IPS-18a (cell line): ENCODE data around the gene LANCL2.

ENCODE experiments used
- H3K27ac ChIP-seq: one replicate; pipeline ENCODE4 v1.5.1; 2013; ENCODE audit warnings: low read length
- H3K27me3 ChIP-seq: one replicate; pipeline ENCODE4 v1.6.1; 2013; ENCODE audit warnings: mild to moderate bottlenecking, low read length; ENCODE audit not compliant: control insufficient read depth, insufficient read depth
- H3K36me3 ChIP-seq: one replicate; pipeline ENCODE4 v1.6.1; 2013; ENCODE audit warnings: low read depth, low read length; ENCODE audit not compliant: control insufficient read depth
- H3K4me1 ChIP-seq: one replicate; pipeline ENCODE4 v1.6.1; 2013; ENCODE audit warnings: low read depth, low read length; ENCODE audit not compliant: control insufficient read depth
- H3K4me3 ChIP-seq: one replicate; pipeline ENCODE4 v1.5.1; 2013; ENCODE audit warnings: low read length
- H3K9ac ChIP-seq: one replicate; pipeline ENCODE4 v1.6.1; 2013; ENCODE audit warnings: mild to moderate bottlenecking, low read length, moderate library complexity
- H3K9me3 ChIP-seq: one replicate; pipeline ENCODE4 v1.6.1; 2013; ENCODE audit warnings: low read depth, low read length; ENCODE audit not compliant: control insufficient read depth

LANCL2 gene

DNA sequence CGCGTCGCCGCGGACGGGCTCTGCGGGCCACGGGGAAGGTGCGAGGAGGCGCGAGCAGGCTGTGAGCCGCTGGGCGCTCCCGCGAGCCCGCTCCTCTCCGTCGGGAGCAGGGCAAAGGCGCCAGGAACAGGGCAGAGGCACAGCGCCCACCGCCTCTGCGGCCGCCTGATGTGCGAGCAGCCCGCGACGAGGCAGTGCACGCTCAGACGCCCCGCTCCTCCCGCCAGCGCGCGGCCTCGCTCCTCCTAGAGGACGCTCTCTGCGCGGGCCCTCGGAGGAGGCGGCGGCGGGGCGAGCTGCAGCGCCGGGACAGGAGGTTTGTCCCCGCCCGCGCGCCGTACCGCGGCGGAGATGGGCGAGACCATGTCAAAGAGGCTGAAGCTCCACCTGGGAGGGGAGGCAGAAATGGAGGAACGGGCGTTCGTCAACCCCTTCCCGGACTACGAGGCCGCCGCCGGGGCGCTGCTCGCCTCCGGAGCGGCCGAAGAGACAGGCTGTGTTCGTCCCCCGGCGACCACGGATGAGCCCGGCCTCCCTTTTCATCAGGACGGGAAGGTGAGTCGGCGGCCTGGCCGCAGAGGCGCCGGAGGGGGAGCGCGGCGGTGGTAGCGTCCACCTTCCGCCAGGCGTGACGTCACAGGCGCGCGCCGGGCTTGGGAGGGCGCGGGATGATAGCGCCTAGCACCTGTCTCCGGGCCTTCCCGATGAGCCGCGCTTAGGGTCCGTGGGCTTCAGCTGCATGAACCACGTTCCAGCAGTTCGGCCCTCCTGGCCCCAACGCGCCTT lies 731 bp downstream of the LANCL2 start:
- no peaks in the 10 kb centered on the region for H3K27me3 ChIP-seq
- no peaks in the 10 kb centered on the region for H3K9me3 ChIP-seq
- H3K36me3 ChIP-seq, result no peaks in the 10 kb centered on the region

DNA sequence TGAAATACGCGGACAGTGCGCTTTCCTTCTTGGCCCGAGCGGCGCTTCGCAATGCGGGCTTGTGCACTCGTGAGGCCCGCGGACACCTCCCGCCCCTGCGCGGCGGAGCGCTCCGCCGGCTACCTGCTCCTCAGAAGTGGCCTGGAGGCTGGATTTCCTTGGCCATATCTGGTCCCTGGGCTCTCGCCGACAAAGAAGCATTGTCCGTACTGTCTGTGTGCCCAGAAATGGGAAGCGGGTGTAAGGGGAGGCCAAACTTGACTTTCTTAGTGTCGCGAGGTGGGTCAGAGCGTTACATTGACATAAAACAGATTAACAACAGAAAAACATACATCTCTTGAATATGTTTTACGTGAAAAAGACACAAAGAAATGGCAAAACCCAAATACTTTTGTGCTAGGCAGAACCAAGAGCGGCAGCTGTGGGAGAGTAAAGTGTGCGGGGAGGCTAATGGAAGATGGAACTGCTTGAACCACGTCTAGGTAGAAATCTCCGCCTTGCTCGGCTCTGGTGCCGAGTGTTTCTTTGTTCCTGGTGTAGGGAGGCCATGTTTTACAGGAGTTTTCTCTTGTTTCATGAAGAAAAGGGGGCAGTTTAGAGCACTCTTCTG lies 1.4 kb downstream of the LANCL2 start:
- H3K4me1 ChIP-seq, result peaks cover 13% of the 10 kb centered on the region
- H3K9me3 ChIP-seq, result no peaks in the 10 kb centered on the region
- H3K4me3 ChIP-seq, result peak overlapping the region; percentile 96
- peak overlapping the region; percentile 97 for H3K9ac ChIP-seq
- H3K36me3 ChIP-seq, result no peaks in the 10 kb centered on the region
- H3K27ac ChIP-seq, result peak overlapping the region; percentile 81
- H3K27me3 ChIP-seq, result no peaks in the 10 kb centered on the region

More for the DNA sequence above, 731 bp downstream of the LANCL2 start:
- H3K9ac ChIP-seq, result peak overlapping the region; percentile 97
- peaks cover 13% of the 10 kb centered on the region for H3K4me1 ChIP-seq
- peak overlapping the region; percentile 96 for H3K4me3 ChIP-seq
- H3K27ac ChIP-seq, result peak overlapping the region; percentile 81

DNA sequence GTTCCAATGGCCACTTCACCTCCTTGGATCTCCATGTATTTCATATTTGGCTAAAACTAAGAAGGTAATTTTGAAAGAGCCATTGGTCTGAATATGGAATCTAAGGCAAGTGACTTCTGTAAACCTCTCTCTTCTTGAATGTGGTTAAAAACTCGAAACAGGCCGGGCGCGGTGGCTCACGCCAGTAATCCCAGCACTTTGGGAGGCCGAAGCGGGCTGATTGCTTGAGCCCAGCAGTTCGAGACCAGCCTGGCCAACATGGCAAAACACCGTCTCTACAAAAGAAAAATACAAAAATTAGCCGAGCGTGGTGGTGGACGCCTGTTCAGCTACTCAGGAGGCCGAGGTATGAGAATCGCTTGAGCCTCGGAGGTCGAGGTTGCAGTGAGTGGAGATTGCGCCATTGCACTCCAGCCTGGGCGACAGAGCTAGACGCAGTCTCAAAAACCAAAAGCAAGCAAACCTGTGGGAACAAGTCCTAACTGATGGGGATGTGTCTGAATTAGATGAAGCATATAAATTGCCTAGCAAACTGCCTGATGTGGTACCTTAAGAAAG lies 2.2 kb downstream of the LANCL2 start:
- Histone ChIP-seq H3K27ac (peak overlapping the region; percentile 81), H3K4me3 (peak overlapping the region; percentile 96), H3K9me3 (no peaks in the 10 kb centered on the region)

DNA sequence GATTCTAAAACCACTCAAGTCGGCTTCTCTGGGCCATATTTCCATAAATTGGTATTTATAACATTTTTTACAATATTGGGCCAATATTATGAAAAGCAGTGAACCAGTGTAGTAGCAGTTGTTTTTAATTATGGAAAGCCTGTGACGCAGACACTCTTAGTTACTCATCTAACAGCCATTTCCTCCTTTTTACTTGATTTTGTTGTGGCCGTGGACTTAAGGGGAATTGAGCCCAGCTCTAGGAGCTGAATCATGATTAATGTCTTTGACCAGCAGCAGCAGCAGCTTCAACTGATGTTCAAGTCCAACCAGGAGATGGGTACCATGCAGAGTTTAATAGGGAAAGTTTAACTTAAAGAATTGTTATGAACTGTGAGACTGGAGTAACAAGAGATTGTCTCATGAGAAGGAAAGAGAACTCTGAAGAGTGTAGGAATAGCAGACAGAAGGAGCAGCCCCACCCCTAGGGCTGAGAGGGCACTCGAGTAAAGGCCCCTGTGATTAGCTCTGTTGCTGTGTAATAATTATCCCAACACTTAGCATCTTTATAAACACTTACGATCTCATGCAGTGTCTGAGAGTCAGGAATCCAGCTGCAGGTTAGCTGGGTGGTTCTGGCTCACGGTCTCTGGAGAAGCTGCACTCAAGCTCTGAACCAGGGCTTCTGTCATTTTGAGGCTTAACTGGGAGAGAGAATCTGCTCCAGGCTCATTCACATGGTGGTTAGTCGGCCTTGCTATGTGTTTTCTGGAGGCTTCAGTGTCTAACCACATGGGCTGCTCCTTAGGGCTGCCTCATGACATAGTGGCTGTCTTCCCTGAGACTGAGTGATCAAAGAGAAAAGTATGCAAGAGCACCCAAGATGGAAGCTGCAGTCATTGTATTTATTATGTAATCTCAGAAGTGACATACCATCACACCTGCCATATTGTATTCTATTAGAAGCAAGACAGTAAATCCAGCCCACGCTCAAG lies 4.6 kb downstream of the LANCL2 start:
- H3K27ac ChIP-seq, result no peak overlapping the region
- no peaks in the 10 kb centered on the region for H3K27me3 ChIP-seq
- no peaks in the 10 kb centered on the region for H3K36me3 ChIP-seq
- no peak overlapping the region for H3K4me3 ChIP-seq
- no peaks in the 10 kb centered on the region for H3K9me3 ChIP-seq
- no peak overlapping the region for H3K9ac ChIP-seq
- H3K4me1 ChIP-seq, result peaks cover 6% of the 10 kb centered on the region

More for the DNA sequence above, 2.2 kb downstream of the LANCL2 start:
- no peaks in the 10 kb centered on the region for H3K36me3 ChIP-seq
- H3K4me1 ChIP-seq, result peaks cover 13% of the 10 kb centered on the region
- H3K27me3 ChIP-seq, result no peaks in the 10 kb centered on the region
- H3K9ac ChIP-seq, result peak overlapping the region; percentile 97

DNA sequence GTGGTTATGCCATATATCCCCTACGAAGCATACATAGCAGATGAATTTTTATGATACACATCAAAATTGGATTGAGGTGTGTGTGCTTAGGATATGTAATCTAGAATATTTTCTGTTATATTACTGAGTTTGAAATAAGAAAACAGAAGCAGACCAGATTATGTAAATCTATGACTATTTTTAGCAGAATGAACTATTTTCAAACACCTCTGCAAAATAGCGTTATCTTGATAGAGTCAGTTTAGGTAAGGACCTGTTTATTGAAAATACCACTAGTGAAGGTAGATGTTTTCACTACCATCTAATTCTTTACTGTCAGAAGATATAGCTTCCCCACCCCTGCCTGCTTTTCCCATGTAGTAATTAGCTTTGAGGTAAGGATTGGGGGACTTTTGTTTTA lies 9.1 kb downstream of the LANCL2 start:
- no peaks in the 10 kb centered on the region for H3K36me3 ChIP-seq
- no peak overlapping the region for H3K9ac ChIP-seq
- no peaks in the 10 kb centered on the region for H3K9me3 ChIP-seq
- no peak overlapping the region for H3K4me3 ChIP-seq
- no peaks in the 10 kb centered on the region for H3K4me1 ChIP-seq
- H3K27me3 ChIP-seq, result no peaks in the 10 kb centered on the region
- no peak overlapping the region for H3K27ac ChIP-seq

DNA sequence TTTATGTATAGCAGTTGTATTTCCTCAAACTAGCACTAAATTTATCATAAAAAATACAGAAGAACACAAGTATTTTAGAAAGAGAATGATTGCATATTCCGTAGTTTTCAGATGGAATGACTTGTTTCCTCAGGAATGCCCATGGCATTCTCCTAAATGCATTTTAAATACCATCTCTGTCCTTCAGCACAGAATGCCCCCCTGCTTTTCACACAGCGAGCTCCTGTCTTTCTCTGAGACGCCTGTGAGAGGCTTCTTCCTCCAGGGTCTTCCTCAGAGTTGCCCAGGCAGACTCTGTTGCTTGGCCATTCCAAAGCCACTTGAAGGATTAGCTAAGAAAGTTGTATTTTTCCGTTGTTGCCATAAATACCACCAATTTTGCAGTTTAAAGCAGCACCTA lies 10.1 kb downstream of the LANCL2 start:
- no peak overlapping the region for H3K4me3 ChIP-seq
- no peaks in the 10 kb centered on the region for H3K36me3 ChIP-seq
- no peaks in the 10 kb centered on the region for H3K9me3 ChIP-seq
- H3K9ac ChIP-seq, result no peak overlapping the region
- H3K27me3 ChIP-seq, result no peaks in the 10 kb centered on the region
- no peak overlapping the region for H3K27ac ChIP-seq
- H3K4me1 ChIP-seq, result no peaks in the 10 kb centered on the region

DNA sequence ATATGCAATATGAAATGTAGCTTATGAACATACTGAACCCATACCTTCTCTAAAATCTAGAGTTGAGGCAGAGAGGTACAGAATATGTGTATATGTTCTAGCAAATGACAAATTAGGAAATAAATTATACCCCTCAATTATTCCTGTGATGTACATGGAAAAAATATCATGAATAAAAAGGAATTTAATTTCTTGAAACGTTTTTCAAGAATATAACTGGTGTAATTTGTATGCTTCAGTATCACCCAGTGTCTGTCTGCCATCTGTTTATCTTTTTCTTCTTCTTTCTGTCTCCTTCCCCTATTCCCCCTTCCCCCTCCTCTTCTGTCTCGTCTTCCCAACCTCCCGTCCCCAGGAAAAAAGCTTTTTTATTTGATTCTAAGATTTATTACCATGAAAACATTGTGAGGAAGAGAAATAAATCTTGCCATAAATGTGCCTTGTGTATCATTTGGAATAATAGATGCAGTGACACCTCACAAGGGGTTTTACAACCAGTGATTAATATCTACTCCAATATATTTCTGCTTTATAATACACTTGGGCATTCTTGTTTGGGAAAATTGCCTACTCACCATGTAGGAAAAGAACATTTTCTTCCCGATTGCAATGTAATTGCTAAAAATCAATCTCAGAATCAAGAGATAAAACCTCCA lies 12.2 kb downstream of the LANCL2 start:
- Histone ChIP-seq H3K9ac (no peak overlapping the region), H3K36me3 (no peaks in the 10 kb centered on the region), H3K9me3 (no peaks in the 10 kb centered on the region), H3K27ac (no peak overlapping the region), H3K4me3 (no peak overlapping the region), H3K27me3 (no peaks in the 10 kb centered on the region), H3K4me1 (peaks cover 8% of the 10 kb centered on the region)

DNA sequence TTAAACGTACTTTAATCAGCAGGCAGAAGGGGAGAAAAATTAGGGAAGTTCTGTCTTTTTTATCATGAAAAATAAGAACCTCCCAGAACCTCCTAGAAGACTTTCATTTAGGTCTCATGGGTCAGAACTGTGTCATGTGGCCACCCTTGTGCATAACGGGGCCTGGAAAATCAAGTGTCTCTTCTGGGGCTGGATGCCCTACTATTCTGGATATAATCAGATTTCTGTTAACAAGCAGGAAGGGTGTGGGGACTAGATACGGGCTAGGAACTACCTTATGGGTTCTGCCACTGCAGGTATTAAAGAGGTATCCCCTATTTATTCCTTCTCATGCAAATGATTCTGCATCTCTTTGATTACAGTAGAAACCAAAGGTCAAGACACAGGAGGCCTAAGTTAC lies 14.1 kb downstream of the LANCL2 start:
- H3K27ac ChIP-seq, result no peak overlapping the region
- no peaks in the 10 kb centered on the region for H3K27me3 ChIP-seq
- no peak overlapping the region for H3K9ac ChIP-seq
- H3K36me3 ChIP-seq, result no peaks in the 10 kb centered on the region
- no peaks in the 10 kb centered on the region for H3K9me3 ChIP-seq
- H3K4me1 ChIP-seq, result peaks cover 8% of the 10 kb centered on the region
- H3K4me3 ChIP-seq, result no peak overlapping the region

DNA sequence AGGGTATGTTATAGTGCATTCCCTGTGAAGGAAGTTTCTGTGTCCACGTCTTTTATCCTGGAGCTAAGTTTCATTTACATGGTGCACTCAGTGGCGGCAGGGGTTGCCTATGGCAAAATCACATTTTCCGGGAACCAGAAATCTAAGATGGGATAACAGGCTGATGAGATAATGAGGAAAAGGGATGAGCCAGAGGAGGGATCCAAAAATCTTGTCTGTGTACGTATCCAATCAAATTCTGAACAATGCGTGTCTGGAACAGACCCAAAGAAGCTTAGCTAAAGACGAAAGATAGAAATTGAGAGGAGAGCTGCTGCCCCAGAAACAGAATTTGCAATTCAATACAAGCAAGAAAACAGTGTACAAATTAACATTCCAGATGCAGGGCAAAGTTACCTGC lies 16.1 kb downstream of the LANCL2 start:
- Histone ChIP-seq H3K9ac (no peak overlapping the region), H3K4me1 (peaks cover 8% of the 10 kb centered on the region), H3K36me3 (no peaks in the 10 kb centered on the region), H3K4me3 (no peak overlapping the region), H3K9me3 (peaks cover 8% of the 10 kb centered on the region), H3K27ac (no peak overlapping the region), H3K27me3 (no peaks in the 10 kb centered on the region)

DNA sequence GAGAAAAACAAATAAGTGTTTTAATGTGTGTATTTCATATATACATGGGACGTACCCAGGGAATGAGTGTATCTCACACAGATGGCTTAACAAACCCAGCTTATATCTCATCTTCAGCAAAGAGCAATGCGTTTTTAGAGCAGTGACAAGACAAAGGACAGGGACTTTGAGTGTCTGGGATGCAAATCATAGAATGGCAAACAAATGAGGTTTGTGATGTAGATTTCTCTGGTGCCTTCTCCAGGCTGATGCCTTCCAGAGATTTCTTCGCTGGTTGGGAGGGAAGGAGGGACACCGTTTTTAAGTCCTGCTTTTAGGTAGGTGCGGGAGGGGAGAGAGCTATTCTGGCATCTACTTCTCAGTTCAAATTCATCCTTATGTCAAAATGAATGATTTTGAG lies 16.6 kb downstream of the LANCL2 start:
- Histone ChIP-seq H3K4me1 (peaks cover 8% of the 10 kb centered on the region), H3K9me3 (peaks cover 12% of the 10 kb centered on the region), H3K27ac (no peak overlapping the region), H3K4me3 (no peak overlapping the region), H3K36me3 (no peaks in the 10 kb centered on the region), H3K9ac (no peak overlapping the region), H3K27me3 (no peaks in the 10 kb centered on the region)

DNA sequence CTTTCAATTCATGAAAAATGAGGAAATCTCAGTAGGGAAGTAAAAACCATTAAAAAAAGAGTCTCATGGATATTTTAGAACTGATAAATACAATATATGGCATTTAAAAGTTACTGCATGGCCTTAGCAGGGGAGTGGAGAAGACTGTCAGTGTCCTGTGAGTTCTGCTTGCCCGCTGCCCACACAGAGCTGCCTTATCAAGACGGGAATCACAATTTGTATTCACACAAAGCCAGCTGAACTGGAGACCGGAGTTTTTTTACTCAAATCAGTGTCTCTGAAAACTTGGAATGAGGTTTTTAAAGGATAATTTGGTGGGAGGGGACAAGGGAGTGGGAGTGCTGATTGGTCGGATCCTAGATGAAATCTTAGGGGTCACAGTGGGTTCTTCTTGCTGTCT lies 17.1 kb downstream of the LANCL2 start:
- no peaks in the 10 kb centered on the region for H3K36me3 ChIP-seq
- H3K9me3 ChIP-seq, result peaks cover 17% of the 10 kb centered on the region
- H3K27me3 ChIP-seq, result no peaks in the 10 kb centered on the region
- H3K4me3 ChIP-seq, result no peak overlapping the region
- peaks cover 8% of the 10 kb centered on the region for H3K4me1 ChIP-seq
- no peak overlapping the region for H3K9ac ChIP-seq
- H3K27ac ChIP-seq, result no peak overlapping the region
